Cardiac muscle cell (in vitro differentiated cells and primary cell): ENCODE results near the gene SBF2. TPM values are rescaled to one million over a fixed set of nuclear protein-coding genes. Genes with fewer than 3 reads are reported as not detected.

Source experiments
- DNase-seq, 2 donors: peaks; one replicate each; pipeline versions ENCODE4 v3.0.0 to v3.0.0-alpha.2; 2010 to 2017; ENCODE audit warnings: low read depth in 1 of 2, low spot score in 1 of 2
- H3K27ac ChIP-seq: fragments of 200-600 bp; sonication (generic); 2 replicates; pipeline ENCODE4 v1.5.1; 2016
- H3K27me3 ChIP-seq: fragments of 200-600 bp; sonication (generic); 2 replicates; pipeline ENCODE4 v1.6.0; 2016; ENCODE audit warnings: control low read depth
- H3K36me3 ChIP-seq: fragments of 200-600 bp; sonication (generic); 2 replicates; pipeline ENCODE4 v1.5.1; 2016; ENCODE audit warnings: control low read depth
- H3K4me1 ChIP-seq: fragments of 200-600 bp; sonication (generic); 2 replicates; pipeline ENCODE4 v1.8.1; 2017; ENCODE audit warnings: low read depth, mild to moderate bottlenecking, mixed run types
- H3K4me3 ChIP-seq: fragments of 200-600 bp; sonication (generic); 2 replicates; pipeline ENCODE4 v1.5.1; 2016; ENCODE audit warnings: mild to moderate bottlenecking
- H3K9me3 ChIP-seq: fragments of 200-600 bp; sonication (generic); 2 replicates; pipeline ENCODE4 v1.5.1; 2017; ENCODE audit warnings: low read depth, mild to moderate bottlenecking, control low read depth
- CTCF ChIP-seq: IDR thresholded peaks from 2 replicates; pipeline ENCODE4 v1.5.1; 2012; ENCODE audit warnings: low read depth, mild to moderate bottlenecking, low read length
- polyA plus RNA-seq: library from polyadenylated mRNA; unstranded; fragments of >200 nt; fragmentation: Nextera tagmentation; extraction: Ambion mirVana; gene quantifications from 2 replicates; pipeline ENCODE4 v1.2.1, GENCODE V29; 2016
- total RNA-seq: library from RNA; depleted of rRNA; stranded (reverse); fragments of >200 nt; gene quantifications from 2 replicates; pipeline ENCODE4 v1.2.3, GENCODE V29; 2016

Gene SBF2
- total and polyA plus RNA-seq, 2 experiments from 2014 or later: 13.3 to 32.3 TPM

- no peak for TF ChIP-seq CTCF
- Histone ChIP-seq H3K4me1 (no peaks in the 10 kb centered on the region), H3K27ac (no peak overlapping the region), H3K4me3 (no peak overlapping the region), H3K36me3 (peaks cover 3% of the 10 kb centered on the region), H3K9me3 (no peaks in the 10 kb centered on the region), H3K27me3 (no peaks in the 10 kb centered on the region)
- no peak for DNase-seq
These were observed 96.9 kb downstream of the SBF2 start for GRCh38 chr11:10197091-10197490.

GRCh38 chr11:10192036-10192435, 102.0 kb downstream of the SBF2 start:
- H3K4me3 ChIP-seq: no peak overlapping the region
- no peaks in the 10 kb centered on the region for H3K4me1 ChIP-seq
- no peak overlapping the region for H3K27ac ChIP-seq
- DNase-seq: no peak
- H3K27me3 ChIP-seq: no peaks in the 10 kb centered on the region
- H3K9me3 ChIP-seq: no peaks in the 10 kb centered on the region
- TF ChIP-seq CTCF: no peak
- H3K36me3 ChIP-seq: peaks cover 3% of the 10 kb centered on the region

- Histone ChIP-seq H3K27me3 (no peaks in the 10 kb centered on the region), H3K9me3 (no peaks in the 10 kb centered on the region), H3K4me3 (no peak overlapping the region), H3K27ac (no peak overlapping the region), H3K4me1 (peaks cover 12% of the 10 kb centered on the region), H3K36me3 (no peaks in the 10 kb centered on the region)
- DNase-seq: peak in 1 of 2 donors; percentile 71
- peak; percentile 40 for TF ChIP-seq CTCF
These were observed 112.2 kb downstream of the SBF2 start for GRCh38 chr11:10181811-10182210.

GRCh38 chr11:10164621-10165020, 129.4 kb downstream of the SBF2 start:
- H3K9me3 ChIP-seq: no peaks in the 10 kb centered on the region
- DNase-seq: no peak
- no peak for TF ChIP-seq CTCF
- H3K27me3 ChIP-seq: no peaks in the 10 kb centered on the region
- no peak overlapping the region for H3K27ac ChIP-seq
- H3K36me3 ChIP-seq: no peaks in the 10 kb centered on the region
- peaks cover 13% of the 10 kb centered on the region for H3K4me1 ChIP-seq
- H3K4me3 ChIP-seq: no peak overlapping the region

- Histone ChIP-seq H3K4me1 (peaks cover 13% of the 10 kb centered on the region), H3K27me3 (no peaks in the 10 kb centered on the region), H3K36me3 (no peaks in the 10 kb centered on the region), H3K9me3 (no peaks in the 10 kb centered on the region), H3K27ac (no peak overlapping the region), H3K4me3 (no peak overlapping the region)
- TF ChIP-seq CTCF: no peak
- no peak for DNase-seq
These were observed 131.8 kb downstream of the SBF2 start for GRCh38 chr11:10162222-10162621.

- TF ChIP-seq CTCF: no peak
- H3K27ac ChIP-seq: no peak overlapping the region
- peaks cover 13% of the 10 kb centered on the region for H3K4me1 ChIP-seq
- no peaks in the 10 kb centered on the region for H3K9me3 ChIP-seq
- H3K4me3 ChIP-seq: no peak overlapping the region
- H3K36me3 ChIP-seq: no peaks in the 10 kb centered on the region
- no peaks in the 10 kb centered on the region for H3K27me3 ChIP-seq
- no peak for DNase-seq
These were observed 133.7 kb downstream of the SBF2 start for GRCh38 chr11:10160350-10160749.
